Loucy (cell line): ENCODE results near the gene TASP1.

Source experiments
- EZH2phosphoT487 ChIP-seq: fragments of 200-600 bp; IDR thresholded peaks from 2 replicates; pipeline ENCODE4 v1.6.1; 2018; ENCODE audit warnings: antibody characterized with exemption, mild to moderate bottlenecking, moderate library complexity, borderline replicate concordance
- TF ChIP-seq, protein P1 (sequence below): fragments of 200-600 bp; sonication (generic); conservative IDR thresholded peaks from 2 replicates; pipeline ENCODE4 v1.5.1; 2014; ENCODE audit warnings: mild to moderate bottlenecking, antibody characterized with exemption, low read length

- TF ChIP-seq, protein P1, sequence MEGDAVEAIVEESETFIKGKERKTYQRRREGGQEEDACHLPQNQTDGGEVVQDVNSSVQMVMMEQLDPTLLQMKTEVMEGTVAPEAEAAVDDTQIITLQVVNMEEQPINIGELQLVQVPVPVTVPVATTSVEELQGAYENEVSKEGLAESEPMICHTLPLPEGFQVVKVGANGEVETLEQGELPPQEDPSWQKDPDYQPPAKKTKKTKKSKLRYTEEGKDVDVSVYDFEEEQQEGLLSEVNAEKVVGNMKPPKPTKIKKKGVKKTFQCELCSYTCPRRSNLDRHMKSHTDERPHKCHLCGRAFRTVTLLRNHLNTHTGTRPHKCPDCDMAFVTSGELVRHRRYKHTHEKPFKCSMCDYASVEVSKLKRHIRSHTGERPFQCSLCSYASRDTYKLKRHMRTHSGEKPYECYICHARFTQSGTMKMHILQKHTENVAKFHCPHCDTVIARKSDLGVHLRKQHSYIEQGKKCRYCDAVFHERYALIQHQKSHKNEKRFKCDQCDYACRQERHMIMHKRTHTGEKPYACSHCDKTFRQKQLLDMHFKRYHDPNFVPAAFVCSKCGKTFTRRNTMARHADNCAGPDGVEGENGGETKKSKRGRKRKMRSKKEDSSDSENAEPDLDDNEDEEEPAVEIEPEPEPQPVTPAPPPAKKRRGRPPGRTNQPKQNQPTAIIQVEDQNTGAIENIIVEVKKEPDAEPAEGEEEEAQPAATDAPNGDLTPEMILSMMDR: no peak
- no peak for TF ChIP-seq EZH2phosphoT487
Observed at GRCh38 chr20:13424174-13424833, 214.4 kb downstream of the TASP1 start.
